Left cardiac atrium (tissue), 4 donors: ENCODE results near the gene ZCCHC14. TPM values are rescaled to one million over a fixed set of nuclear protein-coding genes. Genes with fewer than 3 reads are reported as not detected.
"Not testable (repeated sequence)": the region's sequence is repeated elsewhere in the genome, so short reads cannot be mapped to it uniquely, and the experiment has no call there.

Experiments used
- ATAC-seq, 2 donors: fragments of 200-7000 bp; cut with Tn5 transposase; one replicate each; pipeline ENCODE4 v1.9.1; 2020; ENCODE audit warnings: mild to moderate bottlenecking in 2 of 2, moderate library complexity in 2 of 2
- DNase-seq: peaks from one replicate; pipeline ENCODE4 v3.0.0-alpha.2; 2020
- intact Hi-C, 2 donors: fragments of 100-400 bp; cut with DNase I; formaldehyde crosslinking; loops; one replicate each; pipeline versions ENCODE4 v1.14.1 to v1.15.1; 2022 to 2023
- total RNA-seq, 2 donors: library from RNA; stranded (reverse); fragmentation: NEBNext Ultra II Directional; extraction: Animal tissue kit (Norgen Biotek cat#: 25700); gene quantifications; one replicate each; pipeline ENCODE4 v1.2.1, GENCODE V29; 2021
- donor health status: DM: no; HTN: yes; CAD: no.
- donor health status: DM: no; HTN: yes; CAD: no; lungs with severe emphysema.
- donor health status: DM: yes; HTN: yes; CAD: no.
- donor health status: Dilated cardiomyopathy.

ZCCHC14 gene
- total RNA-seq, 2 donors from 2014 or later: 14.4 to 14.9 TPM

GRCh38 chr16:87526238-87526947 is 33.6 kb upstream of the ZCCHC14 start:
- intact Hi-C loops: no loop called here
- ATAC-seq (no peak), DNase-seq (no peak)

- intact Hi-C loops: no loop called here
- no peak for DNase-seq
Measured at GRCh38 chr16:87525352-87525751, 32.5 kb upstream of the ZCCHC14 start.

GRCh38 chr16:87524407-87524806 is 31.6 kb upstream of the ZCCHC14 start:
- intact Hi-C loops: no loop called here

More at GRCh38 chr16:87525352-87525751, 32.5 kb upstream of the ZCCHC14 start:
- ATAC-seq: peak in 1 of 2 donors; percentile 70

GRCh38 chr16:87523605-87524004 is 30.8 kb upstream of the ZCCHC14 start:
- DNase-seq, intact Hi-C loops, ATAC-seq: not testable (repeated sequence)

More at GRCh38 chr16:87524407-87524806, 31.6 kb upstream of the ZCCHC14 start:
- ATAC-seq (no peak), DNase-seq (no peak)

GRCh38 chr16:87521764-87522163 is 28.9 kb upstream of the ZCCHC14 start:
- intact Hi-C loops, ATAC-seq: not testable (repeated sequence)
- DNase-seq: peak; percentile 46

- intact Hi-C loops, DNase-seq, ATAC-seq: not testable (repeated sequence)
Measured at GRCh38 chr16:87519170-87519569, 26.3 kb upstream of the ZCCHC14 start.

- intact Hi-C loops: not testable (repeated sequence)
Measured at GRCh38 chr16:87518430-87519051, 25.7 kb upstream of the ZCCHC14 start.

GRCh38 chr16:87517610-87518429 is 25.0 kb upstream of the ZCCHC14 start:
- ATAC-seq (peak; percentile 73 to 75), DNase-seq (peak; percentile 90)
- intact Hi-C loops: not testable (repeated sequence)

More at GRCh38 chr16:87518430-87519051, 25.7 kb upstream of the ZCCHC14 start:
- ATAC-seq: peak; percentile 81 to 88
- peak; percentile 91 for DNase-seq

- intact Hi-C loops: no loop called here
- ATAC-seq (no peak), DNase-seq (no peak)
Measured at GRCh38 chr16:87516361-87516760, 23.5 kb upstream of the ZCCHC14 start.

- intact Hi-C loops: no loop called here
- DNase-seq (no peak), ATAC-seq (no peak)
Measured at GRCh38 chr16:87515475-87516330, 22.9 kb upstream of the ZCCHC14 start.

- ATAC-seq, DNase-seq, intact Hi-C loops: not testable (repeated sequence)
Measured at GRCh38 chr16:87509778-87510177, 17.0 kb upstream of the ZCCHC14 start.

- intact Hi-C loops: no loop called here
- DNase-seq (no peak), ATAC-seq (peak; percentile 55 to 56)
Measured at GRCh38 chr16:87507351-87508069, 14.7 kb upstream of the ZCCHC14 start.

- no peak for ATAC-seq
- intact Hi-C loops: no loop called here
Measured at GRCh38 chr16:87506423-87507350, 13.9 kb upstream of the ZCCHC14 start.

GRCh38 chr16:87505834-87506233 is 13.0 kb upstream of the ZCCHC14 start:
- no peak for DNase-seq
- intact Hi-C loops: no loop called here
- no peak for ATAC-seq

More at GRCh38 chr16:87506423-87507350, 13.9 kb upstream of the ZCCHC14 start:
- no peak for DNase-seq

- intact Hi-C loops, ATAC-seq, DNase-seq: not testable (repeated sequence)
Measured at GRCh38 chr16:87503232-87503937, 10.6 kb upstream of the ZCCHC14 start.

- intact Hi-C loops: no loop called here
- DNase-seq (no peak), ATAC-seq (no peak)
Measured at GRCh38 chr16:87502308-87502969, 9.6 kb upstream of the ZCCHC14 start.
